Caco-2 (cell line): Measurements from ENCODE around the gene GABRG3. TPM values are rescaled to one million over a fixed set of nuclear protein-coding genes. Genes with fewer than 3 reads are reported as not detected.

Experiments used
- BruUV-seq: library from RNA; stranded (reverse); fragments of 400-500 nt; replicated peaks from 2 replicates; lab custom pipeline; 2021; lab: Mats Ljungman, UMichigan
- CTCF ChIA-PET: fragments of 300-600 bp; sonication (Branson Sonifier 250); formaldehyde crosslinking; loops from one replicate; lab custom pipeline; 2022; ENCODE audit warnings: antibody characterized with exemption; lab: Charles Lee
- POLR2A ChIA-PET: fragments of 300-600 bp; sonication (Branson Sonifier 250); formaldehyde crosslinking; loops from one replicate; lab custom pipeline; 2022; ENCODE audit warnings: antibody characterized with exemption; lab: Charles Lee
- DNase-seq, 2 experiments: peaks; one replicate each; pipeline versions ENCODE4 v3.0.0 to v3.0.0-alpha.2; 2020 to 2022
- H3K27me3 ChIP-seq: replicated peaks from 2 replicates; pipeline ENCODE4 v1.6.0; 2011; ENCODE audit warnings: low read length; ENCODE audit not compliant: control insufficient read depth, insufficient read depth
- H3K36me3 ChIP-seq: 2 replicates; pipeline ENCODE4 v1.5.1; 2011; ENCODE audit warnings: low read length; ENCODE audit not compliant: control insufficient read depth, insufficient read depth
- H3K4me1 ChIP-seq: fragments of 250-450 bp; sonication (Bioruptor Pico); 2 replicates; pipeline ENCODE4 v1.5.1; 2020; ENCODE audit warnings: mild to moderate bottlenecking
- H3K4me3 ChIP-seq: 2 replicates; pipeline ENCODE4 v1.5.1; 2011; ENCODE audit warnings: low read depth, mild to moderate bottlenecking, control low read depth, low read length
- H3K9me3 ChIP-seq: fragments of 250-450 bp; sonication (Bioruptor Pico); 2 replicates; pipeline ENCODE4 v1.5.1; 2020; ENCODE audit warnings: mild to moderate bottlenecking, moderate library complexity
- H3K27ac Mint-ChIP-seq: one replicate; pipeline ENCODE4 v1.8.0; 2022; ENCODE audit warnings: mixed read lengths; ENCODE audit not compliant: unreplicated experiment
- H3K27me3 Mint-ChIP-seq: one replicate; pipeline ENCODE4 v1.8.0; 2022; ENCODE audit warnings: mixed read lengths; ENCODE audit not compliant: insufficient read depth, unreplicated experiment
- H3K36me3 Mint-ChIP-seq: one replicate; pipeline ENCODE4 v1.8.0; 2022; ENCODE audit warnings: mild to moderate bottlenecking, mixed read lengths; ENCODE audit not compliant: insufficient read depth, unreplicated experiment
- H3K4me1 Mint-ChIP-seq: one replicate; pipeline ENCODE4 v1.8.0; 2022; ENCODE audit warnings: low read depth, mixed read lengths; ENCODE audit not compliant: unreplicated experiment
- H3K4me3 Mint-ChIP-seq: one replicate; pipeline ENCODE4 v1.8.0; 2022; ENCODE audit warnings: mild to moderate bottlenecking, moderate library complexity, mixed read lengths; ENCODE audit not compliant: unreplicated experiment
- H3K9me3 Mint-ChIP-seq: one replicate; pipeline ENCODE4 v1.8.0; 2022; ENCODE audit warnings: mixed read lengths; ENCODE audit not compliant: unreplicated experiment
- intact Hi-C: fragments of 100-400 bp; cut with micrococcal nuclease; formaldehyde crosslinking; loops from one replicate; pipeline ENCODE4 v1.10.0; 2022; ENCODE audit not compliant: unreplicated experiment
- total RNA-seq: library from RNA; stranded (reverse); gene quantifications from 2 replicates; pipeline ENCODE4 v1.2.3, GENCODE V29; 2022
- TF ChIP-seq, protein P1 (sequence below), 2 experiments: fragments of 200-600 bp in 1 of 2; IDR thresholded peaks; 1 replicate in 1 of 2; 2 replicates in 1 of 2; pipeline versions ENCODE4 v1.5.1 to v1.8.0; 2011 to 2022; ENCODE audit warnings: antibody characterized with exemption in 1 of 2, control low read depth in 1 of 2, inconsistent platforms in 1 of 2, low read depth in 1 of 2, low read length in 1 of 2, mild to moderate bottlenecking in 1 of 2, moderate library complexity in 1 of 2; ENCODE audit not compliant: insufficient read depth in 1 of 2, severe bottlenecking in 1 of 2, unreplicated experiment in 1 of 2

Gene GABRG3
- total RNA-seq, 1 experiment from 2014 or later: not detected

DNA sequence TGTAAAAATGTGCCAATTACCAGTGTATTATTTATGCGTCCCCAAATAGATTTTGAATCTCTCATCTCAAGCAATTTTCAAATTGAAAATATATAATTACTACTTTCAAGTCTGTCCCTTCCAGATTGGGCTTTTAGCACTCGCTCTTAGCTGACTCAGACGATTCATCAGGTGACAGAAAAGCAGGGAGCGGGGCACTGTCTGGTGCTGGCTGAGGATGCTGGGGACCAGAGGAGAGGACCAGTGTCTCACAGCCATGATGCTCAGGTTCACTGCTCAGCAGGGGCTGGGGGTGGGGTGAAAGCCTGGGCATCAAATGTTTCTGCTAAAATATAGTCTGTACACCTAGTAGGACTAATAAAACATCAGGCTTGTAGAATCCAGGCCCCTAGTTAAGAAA is 199.9 kb downstream of the GABRG3 start:
- intact Hi-C loops: no loop called here
- Mint-ChIP-seq H3K27ac (no peak overlapping the region), H3K9me3 (peaks cover 18% of the 10 kb centered on the region), H3K27me3 (no peaks in the 10 kb centered on the region), H3K4me1 (no peaks in the 10 kb centered on the region), H3K36me3 (no peaks in the 10 kb centered on the region), H3K4me3 (no peak overlapping the region)
- TF ChIP-seq, protein P1, sequence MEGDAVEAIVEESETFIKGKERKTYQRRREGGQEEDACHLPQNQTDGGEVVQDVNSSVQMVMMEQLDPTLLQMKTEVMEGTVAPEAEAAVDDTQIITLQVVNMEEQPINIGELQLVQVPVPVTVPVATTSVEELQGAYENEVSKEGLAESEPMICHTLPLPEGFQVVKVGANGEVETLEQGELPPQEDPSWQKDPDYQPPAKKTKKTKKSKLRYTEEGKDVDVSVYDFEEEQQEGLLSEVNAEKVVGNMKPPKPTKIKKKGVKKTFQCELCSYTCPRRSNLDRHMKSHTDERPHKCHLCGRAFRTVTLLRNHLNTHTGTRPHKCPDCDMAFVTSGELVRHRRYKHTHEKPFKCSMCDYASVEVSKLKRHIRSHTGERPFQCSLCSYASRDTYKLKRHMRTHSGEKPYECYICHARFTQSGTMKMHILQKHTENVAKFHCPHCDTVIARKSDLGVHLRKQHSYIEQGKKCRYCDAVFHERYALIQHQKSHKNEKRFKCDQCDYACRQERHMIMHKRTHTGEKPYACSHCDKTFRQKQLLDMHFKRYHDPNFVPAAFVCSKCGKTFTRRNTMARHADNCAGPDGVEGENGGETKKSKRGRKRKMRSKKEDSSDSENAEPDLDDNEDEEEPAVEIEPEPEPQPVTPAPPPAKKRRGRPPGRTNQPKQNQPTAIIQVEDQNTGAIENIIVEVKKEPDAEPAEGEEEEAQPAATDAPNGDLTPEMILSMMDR (IDR thresholded peaks at IDR 0.05; ENCODE audit: insufficient read depth in 1 of 2, low read depth in 1 of 2, low read length in 1 of 2, severe bottlenecking in 1 of 2, unreplicated experiment in 1 of 2): no peak
- Histone ChIP-seq H3K4me3 (no peak overlapping the region), H3K36me3 (no peaks in the 10 kb centered on the region), H3K27me3 (no peaks in the 10 kb centered on the region), H3K4me1 (no peaks in the 10 kb centered on the region), H3K9me3 (no peaks in the 10 kb centered on the region; the same call in 1 of the 2 replicates)
- no TSS peak for BruUV-seq
- ChIA-PET POLR2A (no interaction called here), CTCF (no interaction called here)
- DNase-seq: no peak

DNA sequence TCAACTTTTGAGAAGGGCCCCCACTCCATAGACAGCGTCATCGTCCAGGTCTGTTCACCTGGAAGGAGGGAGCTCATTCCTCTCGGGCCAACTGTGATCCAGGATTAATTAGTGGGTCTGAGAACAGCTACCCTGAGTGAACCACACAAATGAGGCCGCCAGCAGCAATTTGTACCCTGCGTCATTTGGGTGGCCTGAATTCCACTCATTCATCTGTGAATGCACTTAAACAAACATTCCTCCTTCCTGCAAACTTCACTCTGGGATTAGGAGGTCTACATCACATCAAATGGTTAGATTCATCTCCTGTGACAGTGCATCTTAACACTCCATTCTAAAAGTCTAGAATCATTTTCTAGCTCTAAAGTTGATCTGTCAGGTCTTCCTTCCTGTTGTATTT is 201.8 kb downstream of the GABRG3 start:
- H3K9me3 ChIP-seq: peaks cover 15% of the 10 kb centered on the region
- ChIA-PET CTCF (no interaction called here), POLR2A (no interaction called here)
- no peak for DNase-seq
- Mint-ChIP-seq H3K9me3 (peaks cover 25% of the 10 kb centered on the region), H3K36me3 (no peaks in the 10 kb centered on the region), H3K4me1 (no peaks in the 10 kb centered on the region), H3K4me3 (no peak overlapping the region), H3K27me3 (no peaks in the 10 kb centered on the region), H3K27ac (no peak overlapping the region)
- no peaks in the 10 kb centered on the region for H3K36me3 ChIP-seq
- H3K4me3 ChIP-seq: no peak overlapping the region
- no TSS peak for BruUV-seq
- no peaks in the 10 kb centered on the region for H3K4me1 ChIP-seq
- intact Hi-C loops: no loop called here
- TF ChIP-seq, protein P1 (IDR thresholded peaks at IDR 0.05; ENCODE audit: insufficient read depth in 1 of 2, low read depth in 1 of 2, low read length in 1 of 2, severe bottlenecking in 1 of 2, unreplicated experiment in 1 of 2): no peak
- no peaks in the 10 kb centered on the region for H3K27me3 ChIP-seq

DNA sequence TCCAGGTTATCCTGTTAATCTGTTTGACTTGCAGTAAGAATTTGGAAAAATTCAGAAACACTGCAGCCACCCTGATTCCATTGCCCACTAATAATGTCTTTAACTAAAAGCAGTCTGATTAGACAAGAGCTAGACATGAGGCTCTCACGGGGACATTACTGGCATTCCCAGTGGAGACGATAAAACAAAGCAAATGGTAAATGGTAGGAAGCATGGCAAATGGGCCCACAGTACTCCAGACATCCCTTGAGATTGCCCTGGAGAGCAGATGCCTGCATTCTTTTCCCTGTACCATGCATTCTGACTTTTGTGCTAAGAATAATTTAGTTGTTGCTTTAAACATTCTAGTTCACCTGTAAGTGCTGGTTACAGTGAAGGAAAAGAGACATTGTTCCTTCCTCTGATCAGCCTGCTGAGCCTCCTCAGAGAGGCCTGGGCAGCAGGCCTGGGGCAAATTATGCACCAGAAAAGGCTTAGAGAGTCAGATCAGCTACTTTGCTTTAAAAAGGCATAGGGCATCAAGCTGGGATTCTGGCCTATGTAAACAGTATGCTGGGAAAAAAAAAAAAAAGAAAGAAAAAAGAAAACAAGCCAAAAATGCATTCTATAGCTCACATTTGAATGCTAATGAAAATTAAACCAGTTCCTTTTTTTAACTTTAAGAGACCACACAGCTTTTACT is 204.6 kb downstream of the GABRG3 start:
- Histone ChIP-seq H3K9me3 (peaks cover 16% of the 10 kb centered on the region), H3K4me1 (no peaks in the 10 kb centered on the region), H3K27me3 (no peaks in the 10 kb centered on the region), H3K36me3 (no peaks in the 10 kb centered on the region), H3K4me3 (no peak overlapping the region)
- no peak overlapping the region for H3K27ac Mint-ChIP-seq
- no TSS peak for BruUV-seq
- H3K4me1 Mint-ChIP-seq: no peaks in the 10 kb centered on the region
- ChIA-PET CTCF (no interaction called here), POLR2A (no interaction called here)
- no peak for DNase-seq
- intact Hi-C loops: no loop called here
- H3K9me3 Mint-ChIP-seq: peaks cover 41% of the 10 kb centered on the region
- no peak overlapping the region for H3K4me3 Mint-ChIP-seq
- TF ChIP-seq, protein P1 (IDR thresholded peaks at IDR 0.05; ENCODE audit: insufficient read depth in 1 of 2, low read depth in 1 of 2, low read length in 1 of 2, severe bottlenecking in 1 of 2, unreplicated experiment in 1 of 2): no peak
- no peaks in the 10 kb centered on the region for H3K36me3 Mint-ChIP-seq
- H3K27me3 Mint-ChIP-seq: no peaks in the 10 kb centered on the region
